Measurements from ENCODE around the gene SCN9A.
"Not testable (repeated sequence)": the region's sequence is repeated elsewhere in the genome, so short reads cannot be mapped to it uniquely, and the experiment has no call there.

Gene SCN9A

GRCh38 chr2:166239548-166239947, 136.2 kb downstream of the SCN9A start:
- no peak for DNase-seq

GRCh38 chr2:166238176-166238575, 137.6 kb downstream of the SCN9A start:
- no peak for DNase-seq

DNA sequence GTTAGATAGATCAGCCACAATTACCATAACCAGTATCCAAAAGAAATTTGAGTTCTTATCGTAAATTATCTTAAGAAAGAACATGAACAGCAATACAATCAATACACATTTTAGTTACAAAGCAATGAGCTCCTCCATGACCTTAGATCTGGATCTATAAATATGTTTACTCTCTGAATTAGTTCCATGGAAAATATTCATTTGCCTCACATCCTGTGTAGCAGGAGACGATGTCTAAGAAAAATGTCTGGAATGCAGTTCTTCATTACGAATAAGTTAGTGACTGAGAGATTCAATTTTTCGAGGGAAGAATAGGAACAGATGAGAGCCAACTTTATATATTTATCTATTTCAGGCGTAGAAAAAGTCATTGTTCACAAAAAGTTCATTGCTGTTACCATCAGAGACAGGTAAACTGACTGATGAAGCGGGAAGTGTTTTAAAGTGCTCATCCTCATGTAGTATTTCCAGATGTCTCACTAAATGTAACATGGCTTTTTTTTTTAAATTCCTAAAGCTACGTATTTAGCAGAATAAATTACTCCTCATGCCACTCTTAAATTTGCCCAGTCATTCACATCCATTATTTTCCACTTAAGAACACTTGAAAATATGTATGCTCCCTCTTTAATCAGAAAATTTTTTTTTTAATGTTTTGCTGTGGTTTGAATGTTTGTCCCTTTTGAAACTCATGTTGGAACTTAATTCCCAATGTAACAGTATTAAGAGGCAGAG, 141.5 kb downstream of the SCN9A start:
- no peak for DNase-seq

DNA sequence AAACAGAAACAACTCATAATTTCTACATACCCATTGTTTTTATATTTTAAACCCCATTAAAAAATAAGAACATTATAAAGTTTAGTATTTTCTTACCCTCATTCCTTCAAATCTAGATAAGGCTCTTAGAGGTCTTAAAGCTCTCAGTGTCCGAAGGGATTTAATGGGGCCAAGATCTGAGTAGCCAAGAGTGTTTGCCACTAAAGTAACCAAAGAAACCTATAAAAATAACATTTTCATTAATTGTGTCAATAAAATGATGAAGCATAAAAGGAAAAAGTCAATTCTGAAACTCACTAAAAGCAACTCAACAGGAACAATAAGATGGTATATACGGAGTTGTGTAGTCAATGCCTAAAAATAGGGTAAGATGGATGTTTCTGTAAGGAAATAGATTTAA, 142.5 kb downstream of the SCN9A start:
- no peak for DNase-seq

- no peak for DNase-seq
Observed at GRCh38 chr2:166230724-166231070, 145.0 kb downstream of the SCN9A start.

DNA sequence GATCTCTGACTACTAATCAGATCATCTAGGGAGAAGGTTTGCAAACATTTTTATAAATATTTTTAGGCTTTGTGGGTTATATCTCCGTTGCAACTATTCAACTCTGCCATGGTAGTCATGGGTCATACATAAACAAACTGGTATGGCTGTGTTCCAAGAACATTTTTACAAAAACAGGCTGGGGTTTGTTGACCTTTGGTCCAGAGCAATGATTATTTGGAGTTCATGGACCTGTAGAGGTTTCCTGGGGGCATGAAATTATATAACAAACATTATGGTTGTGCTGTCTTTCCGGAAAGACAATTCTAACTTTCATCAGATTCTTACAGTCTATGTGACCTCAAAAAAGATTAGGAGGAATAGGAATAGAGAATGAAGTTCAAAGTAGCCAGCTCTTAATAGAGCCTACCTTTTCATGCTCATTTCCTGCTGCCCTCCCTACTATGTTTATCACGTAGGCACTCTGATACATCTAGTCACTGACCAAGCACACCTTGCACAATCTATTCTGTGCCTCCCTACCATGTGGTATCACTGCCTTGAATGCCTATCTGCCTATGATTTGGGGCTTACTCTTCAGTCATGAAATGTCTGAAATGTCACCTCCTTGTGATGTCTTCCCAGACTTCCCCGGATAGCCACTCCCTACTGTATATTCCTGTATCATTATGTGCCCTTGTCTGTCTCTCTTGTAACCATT, 145.6 kb downstream of the SCN9A start:
- no peak for DNase-seq

DNA sequence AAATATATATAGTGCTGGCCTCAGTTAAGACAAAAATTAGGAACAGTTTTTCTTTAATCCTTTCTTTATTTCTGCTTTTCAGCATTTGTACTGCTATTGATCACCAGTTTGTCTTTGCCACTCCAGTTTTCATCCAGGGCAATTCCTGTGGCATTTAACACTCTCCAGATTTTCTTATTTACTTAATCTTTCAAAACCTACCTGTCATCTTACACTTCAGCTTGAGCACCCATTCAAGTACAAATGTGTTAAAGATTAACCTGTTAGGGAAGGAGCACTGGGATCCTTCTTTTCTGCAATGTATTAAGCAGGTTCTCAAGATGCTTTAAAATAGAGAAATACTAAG, 146.1 kb downstream of the SCN9A start:
- no peak for DNase-seq

DNA sequence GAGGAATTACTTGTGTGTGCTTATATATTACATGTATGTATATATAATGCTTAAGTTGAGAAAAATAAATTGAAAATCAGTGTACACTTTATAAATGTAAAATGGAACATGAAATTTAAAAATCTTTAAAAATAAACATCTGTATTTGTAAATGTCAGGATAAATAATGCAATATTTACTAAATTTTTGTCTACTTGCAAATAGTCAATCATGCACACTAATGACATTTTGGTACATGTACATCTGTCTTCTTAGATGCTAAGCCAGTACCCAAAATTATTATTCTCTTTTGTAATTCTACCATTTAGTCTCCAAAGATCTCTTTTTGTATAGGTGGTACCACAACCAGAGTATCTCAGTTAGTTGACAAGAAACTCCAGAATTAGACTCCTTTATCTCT, 151.5 kb downstream of the SCN9A start:
- no peak for DNase-seq

GRCh38 chr2:166223298-166223697, 152.4 kb downstream of the SCN9A start:
- no peak for DNase-seq

- no peak for DNase-seq
Observed at GRCh38 chr2:166211079-166211478, 164.7 kb downstream of the SCN9A start.

DNA sequence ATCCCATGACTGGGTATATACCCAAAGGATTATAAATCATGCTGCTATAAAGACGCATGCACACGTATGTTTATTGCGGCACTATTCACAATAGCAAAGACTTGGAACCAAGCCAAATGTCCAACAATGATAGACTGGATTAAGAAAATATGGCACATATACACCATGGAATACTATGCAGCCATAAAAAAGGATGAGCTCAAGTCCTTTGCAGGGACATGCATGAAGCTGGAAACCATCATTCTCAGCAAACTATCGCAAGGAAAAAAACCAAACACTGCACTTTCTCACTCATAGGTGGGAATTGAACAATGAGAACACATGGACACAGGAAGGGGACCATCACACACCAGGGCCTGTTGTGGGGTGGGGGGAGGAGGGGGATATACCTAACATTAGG, 165.8 kb downstream of the SCN9A start:
- DNase-seq = not testable (repeated sequence)

DNA sequence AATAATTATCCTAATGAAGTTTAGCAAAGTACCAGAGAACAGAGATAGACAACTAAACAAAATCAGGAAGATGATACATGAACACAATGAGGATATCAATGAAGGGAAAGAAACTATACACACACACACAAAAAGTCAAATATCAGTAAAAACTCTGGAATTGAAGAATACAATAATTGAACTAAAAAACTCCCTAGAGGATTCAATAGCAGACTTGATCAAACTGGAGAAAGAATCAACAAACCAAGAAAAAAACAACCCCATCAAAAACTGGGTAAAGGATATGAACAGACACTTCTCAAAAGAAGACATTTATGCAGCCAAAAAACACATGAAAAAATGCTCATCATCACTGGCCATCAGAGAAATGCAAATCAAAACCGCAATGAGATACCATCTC, 166.4 kb downstream of the SCN9A start:
- not testable (repeated sequence) for DNase-seq

DNA sequence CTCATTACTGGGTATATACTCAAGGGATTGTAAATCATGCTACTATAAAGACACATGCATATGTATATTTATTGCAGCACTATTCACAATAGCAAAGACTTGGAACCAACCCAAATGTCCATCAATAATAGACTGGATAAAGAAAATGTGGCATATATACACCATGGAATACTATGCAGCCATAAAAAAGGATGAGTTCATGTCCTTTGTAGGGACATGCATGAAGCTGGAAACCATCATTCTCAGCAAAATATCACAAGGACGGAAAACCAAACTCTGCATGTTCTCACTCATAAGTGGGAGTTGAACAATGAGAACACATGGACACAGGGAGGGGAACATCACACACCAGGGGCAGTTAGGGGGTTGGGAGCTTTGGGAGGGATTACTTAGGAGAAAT, 169.6 kb downstream of the SCN9A start:
- not testable (repeated sequence) for DNase-seq

DNA sequence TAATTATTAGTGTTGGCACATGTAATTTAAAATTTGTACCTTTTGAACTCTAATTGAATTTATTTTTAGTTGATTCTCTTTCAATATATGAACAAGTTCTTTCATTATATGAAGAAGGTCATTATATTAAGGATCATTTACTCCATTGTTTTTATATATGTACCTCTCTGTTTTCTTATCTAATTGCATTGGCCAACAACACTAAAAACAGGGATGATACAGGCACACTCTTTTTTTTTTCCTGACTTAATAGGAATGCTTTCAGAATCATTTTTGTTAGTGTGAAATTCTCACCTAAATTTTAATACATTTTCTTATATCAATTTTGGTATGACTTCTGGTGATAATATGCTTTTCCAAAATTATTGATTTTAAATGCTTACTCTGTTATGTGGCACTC, 173.0 kb downstream of the SCN9A start:
- DNase-seq = no peak

DNA sequence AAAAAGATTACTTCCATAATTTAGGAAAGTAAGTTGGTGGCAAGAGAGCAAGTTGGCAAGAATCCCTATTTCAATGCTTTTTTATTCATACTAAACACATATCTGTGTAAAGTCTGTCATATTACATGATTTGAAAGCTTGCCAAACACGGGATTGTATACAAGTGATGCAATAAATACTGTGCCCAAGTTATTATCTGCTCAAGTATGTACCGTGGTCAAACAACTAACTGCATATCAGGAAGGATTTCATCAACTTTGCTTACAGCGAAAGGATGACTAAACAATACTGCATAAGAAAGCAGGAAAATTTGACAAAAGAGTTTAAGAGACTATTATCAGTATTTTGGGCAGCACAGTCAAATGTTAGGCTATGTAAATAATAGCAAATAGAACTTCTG, 178.3 kb downstream of the SCN9A start:
- DNase-seq = no peak

DNA sequence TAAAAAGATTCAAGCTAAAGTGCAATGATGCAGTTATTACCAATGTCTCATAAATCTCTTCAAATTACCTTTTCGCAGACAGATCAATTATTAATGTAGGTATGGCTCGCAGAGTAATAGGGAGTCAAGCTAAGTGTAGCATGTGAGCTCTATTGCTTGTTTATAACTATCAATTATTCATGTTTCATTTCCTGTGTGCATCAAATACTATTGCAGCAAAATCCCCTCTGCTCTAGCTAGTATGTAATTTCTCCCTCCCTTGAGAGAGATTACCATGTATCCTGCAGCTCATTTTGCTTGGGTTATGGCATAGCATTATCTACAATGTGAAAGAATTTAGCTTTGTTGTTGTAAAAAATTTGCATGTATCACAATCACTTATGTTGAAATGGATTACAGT, 182.3 kb downstream of the SCN9A start:
- DNase-seq = no peak

GRCh38 chr2:166188084-166188483, 187.7 kb downstream of the SCN9A start:
- no peak for DNase-seq

GRCh38 chr2:166184789-166185188, 191.0 kb downstream of the SCN9A start:
- DNase-seq = no peak

DNA sequence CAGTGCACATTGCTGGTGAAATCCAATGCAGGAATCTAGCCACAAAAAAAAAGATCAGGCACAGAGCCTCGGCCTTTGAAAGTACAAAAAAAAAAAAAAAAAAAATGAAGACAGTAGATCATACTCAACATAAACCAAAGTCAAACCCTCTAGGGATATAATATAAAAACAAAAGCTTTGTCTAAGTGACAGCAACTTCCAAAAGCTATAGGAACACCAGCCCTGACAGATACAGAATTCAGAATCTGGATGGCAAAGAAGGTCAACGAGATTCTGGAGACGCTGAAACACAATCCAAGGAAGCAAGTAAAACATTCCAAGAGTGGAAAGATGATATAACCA, 194.0 kb downstream of the SCN9A start:
- DNase-seq = no peak

- peak; percentile 23 for DNase-seq
Observed at GRCh38 chr2:166180951-166181812, 194.6 kb downstream of the SCN9A start.

GRCh38 chr2:166179201-166179600, 196.5 kb downstream of the SCN9A start:
- DNase-seq = no peak

- no peak for DNase-seq
Observed at GRCh38 chr2:166173263-166173662, 202.5 kb downstream of the SCN9A start.

DNA sequence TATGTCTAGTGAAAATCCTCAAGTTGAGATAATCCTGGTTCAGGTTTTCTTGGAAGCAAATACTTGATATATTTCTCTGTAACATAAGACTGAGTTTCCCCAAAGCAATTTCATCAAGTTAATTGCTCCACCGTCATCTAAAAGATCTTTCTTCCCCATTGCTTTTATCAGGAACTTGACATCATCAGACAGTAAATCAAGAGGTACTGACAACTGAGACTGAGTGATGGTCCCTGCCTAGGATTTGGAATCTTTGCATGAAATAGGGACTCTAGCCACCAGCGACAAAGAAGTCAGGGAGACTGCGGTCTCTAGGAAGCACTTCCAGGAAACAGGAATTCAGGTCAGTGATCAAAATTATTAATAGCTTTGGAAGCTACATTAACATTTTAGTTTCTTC, 204.5 kb downstream of the SCN9A start:
- DNase-seq = no peak

- DNase-seq = no peak
Observed at GRCh38 chr2:166170356-166170755, 205.4 kb downstream of the SCN9A start.
